Mesenchymal stem cell (in vitro differentiated cells and primary cell): ENCODE measurements around the gene IL18RAP.

Experiments used
- DNase-seq: peaks from one replicate; pipeline ENCODE4 v3.0.0-alpha.2; 2013
- H2AFZ ChIP-seq: one replicate; pipeline ENCODE4 v1.6.1; 2013; ENCODE audit warnings: low read depth, mild to moderate bottlenecking, control low read depth, inconsistent platforms, low read length, moderate library complexity
- H2AK5ac ChIP-seq: 2 replicates; pipeline ENCODE4 v1.6.1; 2013; ENCODE audit warnings: low read length, moderate library complexity, mild to moderate bottlenecking, inconsistent platforms; ENCODE audit not compliant: severe bottlenecking
- H2BK120ac ChIP-seq: one replicate; pipeline ENCODE4 v1.6.1; 2013; ENCODE audit warnings: low read depth, mild to moderate bottlenecking, inconsistent platforms, low read length, moderate library complexity
- H2BK12ac ChIP-seq, 2 experiments: one replicate each; pipeline ENCODE4 v1.6.1; 2013; ENCODE audit warnings: inconsistent platforms in 2 of 2, low read length in 2 of 2, mild to moderate bottlenecking in 2 of 2, moderate library complexity in 2 of 2, control low read depth in 1 of 2
- H2BK15ac ChIP-seq: one replicate; pipeline ENCODE4 v1.6.1; 2013; ENCODE audit warnings: mild to moderate bottlenecking, low read depth, inconsistent platforms; ENCODE audit not compliant: poor library complexity, severe bottlenecking
- H2BK5ac ChIP-seq: 2 replicates; pipeline ENCODE4 v1.6.1; 2013; ENCODE audit warnings: low read depth, mild to moderate bottlenecking, low read length, control low read depth, inconsistent platforms; ENCODE audit not compliant: poor library complexity, severe bottlenecking
- H3K14ac ChIP-seq, 2 experiments: one replicate each; pipeline ENCODE4 v1.6.1; 2013; ENCODE audit warnings: inconsistent platforms in 2 of 2, low read length in 2 of 2, control low read depth in 1 of 2, mild to moderate bottlenecking in 1 of 2, moderate library complexity in 1 of 2
- H3K18ac ChIP-seq, 2 experiments: one replicate each; pipeline ENCODE4 v1.6.1; 2013; ENCODE audit warnings: inconsistent platforms in 2 of 2, low read length in 2 of 2, control low read depth in 1 of 2, low read depth in 1 of 2, mild to moderate bottlenecking in 1 of 2
- H3K23ac ChIP-seq, 2 experiments: one replicate each; pipeline ENCODE4 v1.6.1; 2013; ENCODE audit warnings: inconsistent platforms in 2 of 2, low read length in 2 of 2, mild to moderate bottlenecking in 2 of 2, moderate library complexity in 2 of 2, control low read depth in 1 of 2
- H3K27ac ChIP-seq: 2 replicates; pipeline ENCODE4 v1.5.1; 2013; ENCODE audit warnings: mild to moderate bottlenecking, moderate library complexity, low read length, control low read depth, inconsistent platforms; ENCODE audit not compliant: poor library complexity, severe bottlenecking
- H3K27me3 ChIP-seq, 2 experiments: 2 replicates each; pipeline versions ENCODE4 v1.6.1 to v1.7.0; 2013; ENCODE audit warnings: low read length in 2 of 2, mild to moderate bottlenecking in 2 of 2, moderate library complexity in 2 of 2, control low read depth in 1 of 2, inconsistent platforms in 1 of 2; ENCODE audit not compliant: control insufficient read depth in 1 of 2, insufficient read depth in 1 of 2
- H3K36me3 ChIP-seq, 2 experiments: 2 replicates each; pipeline versions ENCODE4 v1.6.1 to v1.7.0; 2013; ENCODE audit warnings: low read length in 2 of 2, control low read depth in 1 of 2, inconsistent platforms in 1 of 2, low read depth in 1 of 2, mild to moderate bottlenecking in 1 of 2; ENCODE audit not compliant: insufficient read depth in 2 of 2, control insufficient read depth in 1 of 2
- H3K4ac ChIP-seq, 2 experiments: one replicate each; pipeline ENCODE4 v1.6.1; 2013; ENCODE audit warnings: inconsistent platforms in 2 of 2, low read length in 2 of 2, mild to moderate bottlenecking in 2 of 2, moderate library complexity in 2 of 2, control low read depth in 1 of 2, low read depth in 1 of 2
- H3K4me1 ChIP-seq: 2 replicates; pipeline ENCODE4 v1.6.1; 2013; ENCODE audit warnings: low read depth, low read length, control low read depth; ENCODE audit not compliant: control insufficient read depth, insufficient read depth
- H3K4me2 ChIP-seq: 2 replicates; pipeline ENCODE4 v1.6.1; 2013; ENCODE audit warnings: low read length, mild to moderate bottlenecking, inconsistent platforms; ENCODE audit not compliant: poor library complexity, severe bottlenecking
- H3K4me3 ChIP-seq, 2 experiments: 2 replicates each; pipeline versions ENCODE4 v1.5.1 to v1.7.0; 2013; ENCODE audit warnings: low read length in 2 of 2, mild to moderate bottlenecking in 2 of 2, control low read depth in 1 of 2, low read depth in 1 of 2; ENCODE audit not compliant: insufficient read depth in 1 of 2
- H3K79me1 ChIP-seq: replicated peaks from 2 replicates; pipeline ENCODE4 v1.6.1; 2013; ENCODE audit warnings: mild to moderate bottlenecking, control low read depth, low read length, inconsistent platforms; ENCODE audit not compliant: poor library complexity, severe bottlenecking
- H3K9ac ChIP-seq: 2 replicates; pipeline ENCODE4 v1.7.0; 2013; ENCODE audit warnings: mild to moderate bottlenecking, low read length, moderate library complexity
- H3K9me3 ChIP-seq: 2 replicates; pipeline ENCODE4 v1.7.0; 2013; ENCODE audit warnings: mild to moderate bottlenecking, low read length; ENCODE audit not compliant: control insufficient read depth
- H4K8ac ChIP-seq: one replicate; pipeline ENCODE4 v1.6.1; 2013; ENCODE audit warnings: inconsistent platforms, mild to moderate bottlenecking, low read length, moderate library complexity
- H4K91ac ChIP-seq: one replicate; pipeline ENCODE4 v1.6.1; 2013; ENCODE audit warnings: mild to moderate bottlenecking, low read length, inconsistent platforms
- WGBS: methylation state at CpG from one replicate; pipeline ENCODE4 v1.1.7; 2013; ENCODE audit warnings: mixed read lengths; 5-methylcytosine and 5-hydroxymethylcytosine counted together

IL18RAP gene

DNA sequence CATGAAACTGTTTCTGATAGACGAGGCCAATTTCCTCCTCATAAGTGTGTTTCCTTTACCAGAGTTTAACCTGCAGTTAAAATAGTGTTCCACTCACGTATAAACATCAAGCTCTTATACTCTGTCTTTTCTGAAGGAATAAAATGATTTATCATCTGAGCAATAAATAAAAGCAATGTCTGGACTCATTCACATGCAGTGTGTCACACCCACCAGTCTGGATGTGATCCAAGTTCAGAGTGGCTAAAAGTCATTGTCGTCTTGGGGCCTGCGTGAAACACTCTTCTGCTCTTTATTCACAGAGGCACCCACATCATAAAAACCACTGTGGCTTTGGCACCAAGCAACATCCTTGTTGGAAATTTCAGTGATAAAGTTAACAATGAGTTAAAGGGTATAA is 30.5 kb downstream of the IL18RAP start:
- Histone ChIP-seq H4K91ac (no peak overlapping the region), H2BK15ac (no peak overlapping the region), H3K4me2 (no peak overlapping the region), H2BK120ac (no peak overlapping the region), H3K9me3 (no peaks in the 10 kb centered on the region), H3K4me3 (no peak overlapping the region), H3K79me1 (no peaks in the 10 kb centered on the region), H4K8ac (no peak overlapping the region), H2AFZ (no peak overlapping the region), H3K27ac (no peak overlapping the region), H2BK5ac (no peak overlapping the region), H3K18ac (no peak overlapping the region), H3K9ac (no peak overlapping the region), H2BK12ac (no peak overlapping the region), H3K14ac (no peak overlapping the region), H3K23ac (no peak overlapping the region), H3K36me3 (no peaks in the 10 kb centered on the region), H2AK5ac (no peak overlapping the region), H3K4ac (no peak overlapping the region), H3K4me1 (no peaks in the 10 kb centered on the region), H3K27me3 (peaks cover 14 to 24% of the 10 kb centered on the region in 2 experiments)
- no peak for DNase-seq
- 31% methylated on average over 2 of the region's 4 CpGs for WGBS

GRCh38 chr2:102455061-102455670 is 32.2 kb downstream of the IL18RAP start:
- H3K79me1 ChIP-seq, result no peaks in the 10 kb centered on the region
- no peak overlapping the region for H2BK15ac ChIP-seq
- no peak overlapping the region for H3K4me2 ChIP-seq
- no peak overlapping the region for H3K9ac ChIP-seq
- H2BK5ac ChIP-seq, result no peak overlapping the region
- H2AFZ ChIP-seq, result no peak overlapping the region
- 69% methylated on average over 1 of the region's 2 CpGs for WGBS
- no peak overlapping the region for H4K8ac ChIP-seq
- no peak overlapping the region for H3K18ac ChIP-seq
- no peak overlapping the region for H2AK5ac ChIP-seq
- no peak overlapping the region for H3K27ac ChIP-seq
- no peak overlapping the region for H3K4ac ChIP-seq
- H3K23ac ChIP-seq, result no peak overlapping the region
- H3K14ac ChIP-seq, result no peak overlapping the region
- no peak overlapping the region for H2BK120ac ChIP-seq
- no peaks in the 10 kb centered on the region for H3K36me3 ChIP-seq
- no peak overlapping the region for H3K4me3 ChIP-seq
- H4K91ac ChIP-seq, result no peak overlapping the region
- no peak for DNase-seq
- no peaks in the 10 kb centered on the region for H3K4me1 ChIP-seq
- no peak overlapping the region for H2BK12ac ChIP-seq
- peaks cover 14 to 26% of the 10 kb centered on the region in 2 experiments for H3K27me3 ChIP-seq
- no peaks in the 10 kb centered on the region for H3K9me3 ChIP-seq

GRCh38 chr2:102460467-102460866 is 37.5 kb downstream of the IL18RAP start:
- H2BK15ac ChIP-seq, result no peak overlapping the region
- H3K14ac ChIP-seq, result no peak overlapping the region
- no peak overlapping the region for H2BK120ac ChIP-seq
- no peak overlapping the region for H2BK12ac ChIP-seq
- no peak overlapping the region for H3K4me3 ChIP-seq
- H3K9ac ChIP-seq, result no peak overlapping the region
- no peak overlapping the region for H3K23ac ChIP-seq
- H2AFZ ChIP-seq, result no peak overlapping the region
- no CpG with 5 or more reads among the region's 1 CpG for WGBS
- no peak overlapping the region for H3K18ac ChIP-seq
- no peak overlapping the region for H4K91ac ChIP-seq
- no peak for DNase-seq
- H3K36me3 ChIP-seq, result no peaks in the 10 kb centered on the region
- no peaks in the 10 kb centered on the region for H3K4me1 ChIP-seq
- no peak overlapping the region for H2AK5ac ChIP-seq
- peaks cover 14 to 29% of the 10 kb centered on the region in 2 experiments for H3K27me3 ChIP-seq
- H2BK5ac ChIP-seq, result no peak overlapping the region
- H3K4me2 ChIP-seq, result no peak overlapping the region
- no peak overlapping the region for H3K27ac ChIP-seq
- no peak overlapping the region for H4K8ac ChIP-seq
- H3K9me3 ChIP-seq, result no peaks in the 10 kb centered on the region
- H3K79me1 ChIP-seq, result no peaks in the 10 kb centered on the region
- no peak overlapping the region for H3K4ac ChIP-seq

- no peaks in the 10 kb centered on the region for H3K4me1 ChIP-seq
- peaks cover 2% of the 10 kb centered on the region for H3K9me3 ChIP-seq
- H2BK5ac ChIP-seq, result no peak overlapping the region
- H3K36me3 ChIP-seq, result no peaks in the 10 kb centered on the region
- no peak overlapping the region for H3K14ac ChIP-seq
- H3K4ac ChIP-seq, result no peak overlapping the region
- DNase-seq, result no peak
- no peak overlapping the region for H2AK5ac ChIP-seq
- H3K27ac ChIP-seq, result no peak overlapping the region
- no peak overlapping the region for H3K23ac ChIP-seq
- H4K8ac ChIP-seq, result peak overlapping the region; percentile 41
- no peak overlapping the region for H2AFZ ChIP-seq
- no peak overlapping the region for H3K18ac ChIP-seq
- no peak overlapping the region for H2BK120ac ChIP-seq
- no peaks in the 10 kb centered on the region for H3K79me1 ChIP-seq
- H2BK15ac ChIP-seq, result no peak overlapping the region
- peaks cover 14 to 32% of the 10 kb centered on the region in 2 experiments for H3K27me3 ChIP-seq
- no peak overlapping the region for H3K4me2 ChIP-seq
- WGBS, result 93% methylated on average over 6 of the region's 6 CpGs
- H4K91ac ChIP-seq, result peak overlapping the region; percentile 50
- H2BK12ac ChIP-seq, result no peak overlapping the region
- no peak overlapping the region for H3K9ac ChIP-seq
- H3K4me3 ChIP-seq, result no peak overlapping the region
These were observed 38.2 kb downstream of the IL18RAP start for GRCh38 chr2:102461188-102461587.
